Activated T-cell treated with anti-CD3 and anti-CD28 coated beads, Interleukin-2, amount 50 U/mL, for 24 hours (primary cell): ENCODE data around the gene OR5H15.
"Not testable (repeated sequence)": the region's sequence is repeated elsewhere in the genome, so short reads cannot be mapped to it uniquely, and the experiment has no call there.

Experiments
- DNase-seq: peaks from one replicate; pipeline ENCODE4 v3.0.0-alpha.2; 2020
- H3K27ac Mint-ChIP-seq: 2 replicates; pipeline ENCODE4 v1.8.0; 2020; ENCODE audit warnings: mild to moderate bottlenecking, mixed read lengths
- H3K27me3 Mint-ChIP-seq: 2 replicates; pipeline ENCODE4 v1.8.0; 2020; ENCODE audit warnings: mixed read lengths
- H3K36me3 Mint-ChIP-seq: 2 replicates; pipeline ENCODE4 v1.8.0; 2020; ENCODE audit warnings: low read depth, mixed read lengths
- H3K4me1 Mint-ChIP-seq: 2 replicates; pipeline ENCODE4 v1.8.0; 2020; ENCODE audit warnings: low read depth, mixed read lengths
- H3K4me3 Mint-ChIP-seq: 2 replicates; pipeline ENCODE4 v1.8.0; 2020; ENCODE audit warnings: mild to moderate bottlenecking, moderate library complexity, mixed read lengths
- H3K9me3 Mint-ChIP-seq: 2 replicates; pipeline ENCODE4 v1.8.0; 2020; ENCODE audit warnings: mixed read lengths

The OR5H15 gene

DNA sequence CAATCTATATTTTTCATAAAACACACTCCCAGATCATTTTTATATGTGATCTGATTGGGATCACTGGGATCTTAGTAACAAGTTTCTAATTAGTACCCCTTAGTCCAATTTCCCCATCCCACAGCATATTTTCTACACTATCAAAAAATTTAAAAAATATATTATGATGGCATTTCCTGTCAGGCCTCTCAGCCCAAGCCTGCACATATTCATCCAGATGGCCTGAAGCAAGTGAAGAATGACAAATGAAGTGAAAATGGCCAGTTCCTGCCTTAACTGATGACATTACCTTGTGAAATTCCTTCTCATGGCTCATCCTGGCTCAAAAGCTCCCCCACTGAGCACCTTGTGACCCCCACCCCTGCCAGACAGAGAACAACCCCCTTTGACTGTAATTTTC, 24.4 kb downstream of the OR5H15 start:
- H3K27me3 Mint-ChIP-seq, H3K36me3 Mint-ChIP-seq, H3K4me1 Mint-ChIP-seq, H3K4me3 Mint-ChIP-seq, DNase-seq, H3K9me3 Mint-ChIP-seq, H3K27ac Mint-ChIP-seq: not testable (repeated sequence)

DNA sequence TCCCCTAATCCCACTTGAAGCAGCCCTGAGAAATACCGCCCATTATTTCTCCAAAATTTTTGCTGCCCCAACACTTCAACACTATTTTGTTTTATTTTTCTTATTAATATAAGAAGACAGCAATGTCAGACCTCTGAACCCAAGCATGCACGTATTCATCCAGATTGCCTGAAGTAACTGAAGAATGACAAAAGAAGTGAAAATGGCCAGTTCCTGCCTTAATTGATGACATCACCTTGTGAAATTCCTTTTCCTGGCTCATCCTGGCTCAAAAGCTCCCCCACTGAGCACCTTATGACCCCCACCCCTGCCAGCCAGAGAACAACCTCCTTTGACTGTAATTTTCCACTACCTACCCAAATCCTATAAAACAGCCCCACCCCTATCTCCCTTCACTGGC, 29.8 kb downstream of the OR5H15 start:
- H3K4me3 Mint-ChIP-seq = not testable (repeated sequence)

GRCh38 chr3:98199020-98199419, 32.5 kb downstream of the OR5H15 start:
- no peaks in the 10 kb centered on the region for H3K36me3 Mint-ChIP-seq
- peaks cover 2% of the 10 kb centered on the region for H3K27me3 Mint-ChIP-seq
- H3K4me1 Mint-ChIP-seq = no peaks in the 10 kb centered on the region
- no peak for DNase-seq
- H3K9me3 Mint-ChIP-seq = no peaks in the 10 kb centered on the region
- H3K4me3 Mint-ChIP-seq = no peak overlapping the region
- H3K27ac Mint-ChIP-seq = no peak overlapping the region

More for the DNA sequence above, 29.8 kb downstream of the OR5H15 start:
- not testable (repeated sequence) for H3K27ac Mint-ChIP-seq, H3K27me3 Mint-ChIP-seq, H3K9me3 Mint-ChIP-seq, DNase-seq, H3K4me1 Mint-ChIP-seq, H3K36me3 Mint-ChIP-seq

DNA sequence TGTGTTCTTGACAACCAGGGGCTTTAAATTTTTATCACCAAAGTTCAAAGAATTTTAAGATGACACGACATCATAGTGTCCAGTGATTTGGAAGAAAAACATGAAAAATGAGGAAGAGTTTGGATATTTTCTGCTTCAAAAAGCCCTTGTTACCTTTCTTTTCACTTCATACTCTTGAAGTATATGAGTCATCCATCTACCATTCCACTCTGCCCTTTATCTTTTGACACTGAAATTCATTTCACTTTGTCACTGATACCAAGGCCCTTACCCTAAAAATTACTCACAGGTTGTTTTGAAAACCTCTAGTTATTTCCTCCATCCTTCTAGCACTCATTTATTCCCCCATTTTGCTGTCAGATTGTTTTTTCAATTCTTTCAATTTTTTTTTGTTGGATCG, 42.7 kb downstream of the OR5H15 start:
- no peak for DNase-seq
- Mint-ChIP-seq H3K27ac (no peak overlapping the region), H3K4me1 (no peaks in the 10 kb centered on the region)

DNA sequence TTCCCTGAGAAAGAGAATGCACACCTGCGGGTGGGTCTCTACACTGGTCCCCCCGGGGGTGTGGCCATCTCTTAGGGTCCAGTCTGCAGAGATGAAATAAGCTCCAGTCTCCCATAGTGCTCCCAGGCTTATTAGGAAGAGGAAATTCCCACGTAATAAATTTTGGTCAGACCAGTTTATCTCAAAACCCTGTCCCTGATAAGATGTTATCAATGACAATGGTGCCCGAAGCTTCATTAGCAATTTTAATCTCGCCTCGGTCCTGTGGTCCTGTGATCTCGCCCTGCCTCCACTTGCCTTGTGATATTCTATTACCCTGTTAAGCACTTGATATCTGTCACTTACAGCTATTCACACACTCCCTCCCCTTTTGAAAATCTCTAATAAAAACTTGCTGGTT, 46.8 kb downstream of the OR5H15 start:
- Mint-ChIP-seq H3K27ac (no peak overlapping the region), H3K4me1 (no peaks in the 10 kb centered on the region), H3K4me3 (no peak overlapping the region), H3K27me3 (peaks cover 6% of the 10 kb centered on the region), H3K36me3 (no peaks in the 10 kb centered on the region), H3K9me3 (no peaks in the 10 kb centered on the region)
- no peak for DNase-seq

More for the DNA sequence above, 42.7 kb downstream of the OR5H15 start:
- Mint-ChIP-seq H3K4me3 (no peak overlapping the region), H3K9me3 (no peaks in the 10 kb centered on the region), H3K27me3 (no peaks in the 10 kb centered on the region), H3K36me3 (no peaks in the 10 kb centered on the region)

DNA sequence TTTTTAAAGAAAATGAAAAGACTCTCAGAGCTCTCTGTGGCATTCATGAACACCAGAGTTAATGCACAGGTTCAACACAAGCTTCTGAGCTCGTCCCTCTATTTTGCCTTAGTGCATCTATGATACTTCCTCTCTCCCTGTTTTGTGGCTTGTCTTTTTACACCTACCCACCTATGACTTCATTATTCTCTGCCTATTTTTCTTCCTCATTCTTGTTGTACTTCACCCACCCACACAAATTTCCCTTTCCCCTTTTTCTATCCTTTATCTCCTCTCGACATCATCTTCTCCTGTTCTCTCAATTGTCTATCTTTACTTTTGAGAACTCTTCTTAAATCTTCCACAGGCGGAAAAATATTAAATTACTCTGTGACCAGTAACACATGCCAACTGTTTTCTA, 48.6 kb downstream of the OR5H15 start:
- peaks cover 6% of the 10 kb centered on the region for H3K27me3 Mint-ChIP-seq
- H3K36me3 Mint-ChIP-seq = no peaks in the 10 kb centered on the region
- no peak for DNase-seq
- no peak overlapping the region for H3K27ac Mint-ChIP-seq
- no peaks in the 10 kb centered on the region for H3K9me3 Mint-ChIP-seq
- no peak overlapping the region for H3K4me3 Mint-ChIP-seq
- no peaks in the 10 kb centered on the region for H3K4me1 Mint-ChIP-seq
